Thymus (tissue), 11 donors: ENCODE data around the gene CTSD. TPM values are rescaled to one million over a fixed set of nuclear protein-coding genes. Genes with fewer than 3 reads are reported as not detected.
"Not testable (repeated sequence)": the region's sequence is repeated elsewhere in the genome, so short reads cannot be mapped to it uniquely, and the experiment has no call there.

Source experiments
- DNase-seq, 9 donors: peaks; one replicate each; pipeline ENCODE4 v3.0.0-alpha.2; 2013; ENCODE audit warnings: low spot score in 9 of 9, low read depth in 6 of 9, missing footprints in 1 of 9
- H3K27ac ChIP-seq, 2 donors: one replicate each; pipeline ENCODE4 v1.5.1; 2013; ENCODE audit warnings: control low read depth in 1 of 2, low read depth in 1 of 2, low read length in 1 of 2, mild to moderate bottlenecking in 1 of 2, moderate library complexity in 1 of 2
- H3K27me3 ChIP-seq, 2 donors: one replicate each; pipeline ENCODE4 v1.5.1; 2013; ENCODE audit warnings: low read length in 1 of 2; ENCODE audit not compliant: control insufficient read depth in 2 of 2, insufficient read depth in 1 of 2
- H3K36me3 ChIP-seq, 2 donors: one replicate each; pipeline ENCODE4 v1.5.1; 2013; ENCODE audit warnings: low read length in 1 of 2, mild to moderate bottlenecking in 1 of 2, moderate library complexity in 1 of 2; ENCODE audit not compliant: control insufficient read depth in 2 of 2, insufficient read depth in 2 of 2
- H3K4me1 ChIP-seq, 2 donors: one replicate each; pipeline ENCODE4 v1.5.1; 2013; ENCODE audit warnings: low read length in 2 of 2; ENCODE audit not compliant: control insufficient read depth in 2 of 2, insufficient read depth in 2 of 2
- H3K4me3 ChIP-seq, 2 donors: one replicate each; pipeline ENCODE4 v1.5.1; 2013; ENCODE audit warnings: low read length in 2 of 2, control low read depth in 1 of 2, mild to moderate bottlenecking in 1 of 2
- H3K9me3 ChIP-seq, 2 donors: one replicate each; pipeline ENCODE4 v1.5.1; 2013; ENCODE audit warnings: low read length in 1 of 2, mild to moderate bottlenecking in 1 of 2; ENCODE audit not compliant: control insufficient read depth in 2 of 2, insufficient read depth in 1 of 2
- WGBS: extraction: QIAGEN DNeasy Blood & Tissue Kit; methylation state at CpG from one replicate; pipeline ENCODE4 v1.1.7; 2013; 5-methylcytosine and 5-hydroxymethylcytosine counted together
- polyA plus RNA-seq: library from polyadenylated mRNA; stranded (reverse); fragments of 200-250 nt; gene quantifications from one replicate; pipeline ENCODE4 v1.2.3, GENCODE V29; 2013
- total RNA-seq: library from RNA; stranded (reverse); fragments of 120-200 nt; gene quantifications from one replicate; pipeline ENCODE4 v1.2.4, GENCODE V29; 2013
- donor health status: healthy.

Gene CTSD
- total and polyA plus RNA-seq, 2 donors = 97.4 to 487 TPM

- peak in 2 of 9 donors; percentile 30 to 55 for DNase-seq
- Histone ChIP-seq H3K36me3 (no peaks in the 10 kb centered on the region), H3K27ac (no peak overlapping the region), H3K9me3 (peaks cover 0 to 2% of the 10 kb centered on the region in 2 donors), H3K4me1 (peaks cover 4 to 18% of the 10 kb centered on the region in 2 donors), H3K4me3 (no peak overlapping the region), H3K27me3 (peaks cover 0 to 5% of the 10 kb centered on the region in 2 donors)
- 15% methylated on average over 15 of the region's 15 CpGs for WGBS
Observed at GRCh38 chr11:1772270-1773130, 8.8 kb upstream of the CTSD start.

- 94% methylated on average over 6 of the region's 6 CpGs for whole genome bisulfite sequencing
- Histone ChIP-seq H3K4me3 (no peak overlapping the region), H3K4me1 (peaks cover 4 to 18% of the 10 kb centered on the region in 2 donors), H3K9me3 (peaks cover 0 to 2% of the 10 kb centered on the region in 2 donors), H3K27ac (no peak overlapping the region), H3K27me3 (peaks cover 0 to 5% of the 10 kb centered on the region in 2 donors), H3K36me3 (no peaks in the 10 kb centered on the region)
- no peak for DNase-seq
Observed at GRCh38 chr11:1771700-1772099, 8.0 kb upstream of the CTSD start.

GRCh38 chr11:1771273-1771672 lies 7.5 kb upstream of the CTSD start:
- Histone ChIP-seq H3K27ac (no peak overlapping the region), H3K4me1 (peaks cover 4 to 18% of the 10 kb centered on the region in 2 donors), H3K4me3 (no peak overlapping the region), H3K9me3 (peaks cover 0 to 2% of the 10 kb centered on the region in 2 donors), H3K27me3 (peaks cover 0 to 5% of the 10 kb centered on the region in 2 donors), H3K36me3 (no peaks in the 10 kb centered on the region)
- DNase-seq = no peak
- 88% methylated on average over 18 of the region's 18 CpGs for WGBS

- Histone ChIP-seq H3K36me3 (no peaks in the 10 kb centered on the region), H3K27ac (no peak overlapping the region), H3K9me3 (peaks cover 0 to 2% of the 10 kb centered on the region in 2 donors), H3K27me3 (peaks cover 0 to 5% of the 10 kb centered on the region in 2 donors), H3K4me3 (no peak overlapping the region), H3K4me1 (peaks cover 4 to 18% of the 10 kb centered on the region in 2 donors)
- 89% methylated on average over 5 of the region's 5 CpGs for WGBS
- no peak for DNase-seq
Observed at GRCh38 chr11:1770528-1770927, 6.8 kb upstream of the CTSD start.

- Histone ChIP-seq H3K4me1 (peaks cover 4 to 18% of the 10 kb centered on the region in 2 donors), H3K4me3 (no peak overlapping the region), H3K27me3 (peaks cover 0 to 5% of the 10 kb centered on the region in 2 donors), H3K9me3 (peaks cover 0 to 2% of the 10 kb centered on the region in 2 donors), H3K36me3 (no peaks in the 10 kb centered on the region), H3K27ac (no peak overlapping the region)
- DNase-seq = no peak
- 91% methylated on average over 7 of the region's 7 CpGs for WGBS
Observed at GRCh38 chr11:1770061-1770460, 6.3 kb upstream of the CTSD start.

GRCh38 chr11:1769304-1769936 lies 5.7 kb upstream of the CTSD start:
- DNase-seq, H3K36me3 ChIP-seq, H3K27me3 ChIP-seq, H3K9me3 ChIP-seq, H3K27ac ChIP-seq, H3K4me3 ChIP-seq: not testable (repeated sequence)
- 98% methylated on average over 9 of the region's 9 CpGs for WGBS
- H3K4me1 ChIP-seq = peaks cover 6 to 19% of the 10 kb centered on the region in 2 donors

- no peak for DNase-seq
- no peak overlapping the region for H3K27ac ChIP-seq
- no peak overlapping the region for H3K4me3 ChIP-seq
- WGBS = 94% methylated on average over 7 of the region's 7 CpGs
- peaks cover 0 to 5% of the 10 kb centered on the region in 2 donors for H3K27me3 ChIP-seq
- H3K4me1 ChIP-seq = peaks cover 10 to 20% of the 10 kb centered on the region in 2 donors
- H3K9me3 ChIP-seq = no peaks in the 10 kb centered on the region
- no peaks in the 10 kb centered on the region for H3K36me3 ChIP-seq
Observed at GRCh38 chr11:1768141-1768469, 4.4 kb upstream of the CTSD start.

- no peak for DNase-seq
- Histone ChIP-seq H3K27ac (no peak overlapping the region), H3K4me3 (no peak overlapping the region), H3K4me1 (peaks cover 14 to 22% of the 10 kb centered on the region in 2 donors), H3K9me3 (no peaks in the 10 kb centered on the region), H3K27me3 (peaks cover 0 to 4% of the 10 kb centered on the region in 2 donors), H3K36me3 (no peaks in the 10 kb centered on the region)
- 96% methylated on average over 19 of the region's 19 CpGs for WGBS
Observed at GRCh38 chr11:1767399-1768140, 3.8 kb upstream of the CTSD start.
